Measurements from ENCODE around the gene CNNM4. TPM values are rescaled to one million over a fixed set of nuclear protein-coding genes. Genes with fewer than 3 reads are reported as not detected.
A peak's percentile ranks its signal among the peaks of the same experiment; 100 is the strongest.

Gene CNNM4
- total and polyA plus RNA-seq, 2 of the 4 experiments (the other 2 are of a cell fraction), result 2.0 to 4.1 TPM

GRCh38 chr2:96756788-96757476 is 3.8 kb upstream of the CNNM4 start:
- Histone ChIP-seq H3K4ac (ENCODE audit: low read depth, low read length) (no peak overlapping the region), H2AFZ (replicated peaks; ENCODE audit: low read length, poor library complexity) (no peak overlapping the region), H3K9ac (ENCODE audit: low read depth, low read length) (no peak overlapping the region), H3K23ac (ENCODE audit: low read depth, low read length) (no peak overlapping the region), H3K9me1 (ENCODE audit: insufficient read depth, low read length) (peaks cover 6% of the 10 kb centered on the region; the same call in 1 of the 2 replicates), H3K56ac (ENCODE audit: extremely low read depth, insufficient read depth, low read length) (no peak overlapping the region), H2BK20ac (ENCODE audit: low read depth, low read length) (no peak overlapping the region), H3K14ac (replicated peaks; ENCODE audit: low read depth, low read length) (no peak overlapping the region), H4K5ac (ENCODE audit: low read depth, low read length) (no peak overlapping the region), H3K27me3 (ENCODE audit: control insufficient read depth, insufficient read depth, low read length) (no peaks in the 10 kb centered on the region), H3K36me3 (ENCODE audit: control insufficient read depth, insufficient read depth, low read length) (no peaks in the 10 kb centered on the region), H4K8ac (ENCODE audit: low read depth in 2 of 2, low read length in 2 of 2) (no peak overlapping the region), H2AK5ac (ENCODE audit: low read depth, low read length) (no peak overlapping the region), H2AK9ac (replicated peaks; ENCODE audit: low read depth, low read length, poor library complexity) (no peak overlapping the region), H3K27ac (ENCODE audit: insufficient read depth, low read length) (no peak overlapping the region), H4K91ac (ENCODE audit: insufficient read depth, low read depth, low read length) (no peak overlapping the region), H4K20me1 (ENCODE audit: insufficient read depth, low read length) (no peaks in the 10 kb centered on the region), H3K4me3 (ENCODE audit: insufficient read depth, low read depth, low read length) (no peak overlapping the region), H2BK15ac (ENCODE audit: low read depth, low read length) (no peak overlapping the region), H3K4me2 (ENCODE audit: low read depth, low read length) (no peak overlapping the region), H2BK5ac (ENCODE audit: low read depth, low read length, poor library complexity, severe bottlenecking) (no peak overlapping the region), H2BK120ac (ENCODE audit: low read depth, low read length) (no peak overlapping the region), H3K9me3 (ENCODE audit: control insufficient read depth, insufficient read depth, low read length) (no peaks in the 10 kb centered on the region), H3K18ac (ENCODE audit: low read depth, low read length) (no peak overlapping the region), H3K79me1 (ENCODE audit: low read depth in 1 of 2, low read length in 2 of 2) (peaks cover 9 to 10% of the 10 kb centered on the region in 2 experiments; a peak in 3 of 4 replicates), H3K4me1 (ENCODE audit: control insufficient read depth, insufficient read depth, low read length) (peaks cover 10% of the 10 kb centered on the region)
- no TSS peak for BruUV-seq (replicated peaks)
- in situ Hi-C loops (cut with MboI; ENCODE audit: low sequenced_read_pairs), result no loop called here
- no peak for DNase-seq
- dilution Hi-C loops (cut with HindIII; ENCODE audit: low sequenced_read_pairs, unreplicated experiment), result no loop called here
- POLR2A ChIA-PET (ENCODE audit: unreplicated experiment), result no interaction called here
- CTCF ChIA-PET, result no interaction called here
- ATAC-seq (ENCODE audit: low read depth), result no peak
- intact Hi-C loops (cut with micrococcal nuclease), result no loop called here
- TF ChIP-seq BHLHE40 (IDR thresholded peaks at IDR 0.05; ENCODE audit: low read depth, low read length) (no peak), NFE2L2 (IDR thresholded peaks at IDR 0.05; ENCODE audit: low read depth, low read length) (peak; percentile 63), RAD21 (IDR thresholded peaks at IDR 0.05; ENCODE audit: low read length) (no peak), POLR2A (IDR thresholded peaks at IDR 0.05; ENCODE audit: low read depth, low read length) (no peak), SMC3 (IDR thresholded peaks at IDR 0.05; ENCODE audit: low read depth, low read length) (no peak), MAZ (IDR thresholded peaks at IDR 0.05; ENCODE audit: borderline replicate concordance, low read depth, low read length) (no peak)
- 83% methylated on average over 3 of the region's 5 CpGs; no CpG with 5 or more reads in 1 of the 2 experiments for WGBS, 2 experiments (ENCODE audit: extremely low coverage in 2 of 2, insufficient read length in 1 of 2)
